Neural cell (in vitro differentiated cells): ENCODE measurements around the gene RET. TPM values are rescaled to one million over a fixed set of nuclear protein-coding genes. Genes with fewer than 3 reads are reported as not detected.

Source experiments
- H2AFZ ChIP-seq: fragments of 200-600, 300-800 bp; sonication (generic), shearing (Covaris generic); 2 replicates; pipeline ENCODE4 v1.6.0; 2014; ENCODE audit warnings: low read depth, mild to moderate bottlenecking, antibody characterized with exemption, low read length, moderate library complexity
- H3F3A ChIP-seq: fragments of 200-600 bp; shearing (Covaris generic); 2 replicates; pipeline ENCODE4 v1.6.1; 2016; ENCODE audit warnings: mild to moderate bottlenecking, moderate library complexity, mixed read lengths, antibody characterized with exemption, low read length; ENCODE audit not compliant: insufficient read depth, poor library complexity, severe bottlenecking
- H3K27ac ChIP-seq: fragments of 200-600, 300-800 bp; sonication (generic), shearing (Covaris generic); 2 replicates; pipeline ENCODE4 v1.5.1; 2014; ENCODE audit warnings: mild to moderate bottlenecking, low read length, moderate library complexity
- H3K27me3 ChIP-seq: fragments of 300-800, 200-600 bp; sonication (generic), shearing (Covaris generic); 2 replicates; pipeline ENCODE4 v1.6.0; 2014; ENCODE audit warnings: mild to moderate bottlenecking, low read depth, low read length, moderate library complexity; ENCODE audit not compliant: insufficient read depth
- H3K36me3 ChIP-seq: fragments of 300-800, 200-600 bp; sonication (generic), shearing (Covaris generic); 2 replicates; pipeline ENCODE4 v1.5.1; 2014; ENCODE audit warnings: mild to moderate bottlenecking, antibody characterized with exemption, low read length, moderate library complexity; ENCODE audit not compliant: insufficient read depth
- H3K4me2 ChIP-seq: fragments of 300-800, 200-600 bp; sonication (generic), shearing (Covaris generic); 2 replicates; pipeline ENCODE4 v1.6.0; 2014; ENCODE audit warnings: mild to moderate bottlenecking, low read length
- H3K4me3 ChIP-seq: fragments of 300-800, 200-600 bp; sonication (generic), shearing (Covaris generic); 2 replicates; pipeline ENCODE4 v1.5.1; 2014; ENCODE audit warnings: mild to moderate bottlenecking, low read length, moderate library complexity
- H3K79me2 ChIP-seq: fragments of 200-600 bp; shearing (Covaris generic); replicated peaks from 2 replicates; pipeline ENCODE4 v1.6.0; 2014; ENCODE audit warnings: mild to moderate bottlenecking, low read length, moderate library complexity; ENCODE audit not compliant: insufficient read depth
- H3K9ac ChIP-seq: fragments of 300-800, 200-600 bp; sonication (generic), shearing (Covaris generic); 2 replicates; pipeline ENCODE4 v1.6.1; 2016; ENCODE audit warnings: mild to moderate bottlenecking, low read length, mixed read lengths
- H3K9me2 ChIP-seq: fragments of 200-600 bp; shearing (Covaris generic); 2 replicates; pipeline ENCODE4 v1.6.1; 2016; ENCODE audit warnings: mild to moderate bottlenecking, low read length, mixed read lengths; ENCODE audit not compliant: insufficient read depth
- H3K9me3 ChIP-seq: fragments of 200-600, 300-800 bp; sonication (generic), shearing (Covaris generic); 2 replicates; pipeline ENCODE4 v1.6.1; 2016; ENCODE audit warnings: mild to moderate bottlenecking, mixed run types, low read length, moderate library complexity, mixed read lengths
- H4K20me1 ChIP-seq: fragments of 200-600 bp; shearing (Covaris generic); 2 replicates; pipeline ENCODE4 v1.6.1; 2016; ENCODE audit warnings: mild to moderate bottlenecking, mixed run types; ENCODE audit not compliant: insufficient read depth
- CTCF ChIP-seq: fragments of 450-650 bp; IDR thresholded peaks from 2 replicates; pipeline ENCODE4 v1.5.1; 2014; ENCODE audit warnings: antibody characterized with exemption, mild to moderate bottlenecking, moderate library complexity; ENCODE audit not compliant: poor library complexity, severe bottlenecking
- EP300 ChIP-seq: fragments of 450-650 bp; conservative IDR thresholded peaks from 2 replicates; pipeline ENCODE4 v1.6.1; 2014; ENCODE audit warnings: antibody characterized with exemption, mild to moderate bottlenecking, moderate library complexity; ENCODE audit not compliant: poor library complexity, severe bottlenecking
- EZH2 ChIP-seq: fragments of 200-600, 300-800 bp; shearing (Covaris generic), sonication (generic); IDR thresholded peaks from 2 replicates; pipeline ENCODE4 v1.6.1; 2014; ENCODE audit warnings: antibody characterized with exemption, low read length, borderline replicate concordance, mild to moderate bottlenecking; ENCODE audit not compliant: insufficient read depth, poor library complexity, severe bottlenecking
- MXI1 ChIP-seq: fragments of 450-650 bp; conservative IDR thresholded peaks from 2 replicates; pipeline ENCODE4 v1.6.1; 2014; ENCODE audit warnings: antibody characterized with exemption, mild to moderate bottlenecking; ENCODE audit not compliant: poor library complexity, severe bottlenecking
- POLR2AphosphoS5 ChIP-seq: IDR thresholded peaks from 2 replicates; pipeline ENCODE4 v1.6.1; 2012
- RAD21 ChIP-seq: fragments of 450-650 bp; conservative IDR thresholded peaks from 2 replicates; pipeline ENCODE4 v1.6.1; 2014; ENCODE audit warnings: antibody characterized with exemption, mild to moderate bottlenecking, moderate library complexity
- REST ChIP-seq: IDR thresholded peaks from 2 replicates; pipeline ENCODE4 v1.6.1; 2012; ENCODE audit warnings: borderline replicate concordance
- SMC3 ChIP-seq: fragments of 450-650 bp; conservative IDR thresholded peaks from 2 replicates; pipeline ENCODE4 v1.6.1; 2014; ENCODE audit warnings: antibody characterized with exemption, mild to moderate bottlenecking, moderate library complexity; ENCODE audit not compliant: poor library complexity
- TAF1 ChIP-seq: IDR thresholded peaks from 2 replicates; pipeline ENCODE4 v1.6.1; 2012; ENCODE audit warnings: low read depth
- polyA plus RNA-seq: library from polyadenylated mRNA; depleted of rRNA; stranded (reverse); fragments of >200 nt; gene quantifications from 2 replicates; pipeline ENCODE4 v1.2.3, GENCODE V29; 2014

RET gene
- polyA plus RNA-seq, 1 donor from 2014 or later, result 1.7 TPM

GRCh38 chr10:43084812-43085211, 7.9 kb downstream of the RET start:
- no peak overlapping the region for H3K9ac ChIP-seq
- H3K27me3 ChIP-seq, result no peaks in the 10 kb centered on the region
- no peaks in the 10 kb centered on the region for H4K20me1 ChIP-seq
- H3K79me2 ChIP-seq, result no peaks in the 10 kb centered on the region
- H3K4me3 ChIP-seq, result no peak overlapping the region
- TF ChIP-seq RAD21 (no peak), SMC3 (no peak), TAF1 (no peak), EP300 (no peak), CTCF (no peak), REST (no peak), EZH2 (no peak), MXI1 (no peak), POLR2AphosphoS5 (no peak)
- no peaks in the 10 kb centered on the region for H3K9me3 ChIP-seq
- no peaks in the 10 kb centered on the region for H3K9me2 ChIP-seq
- H3K4me2 ChIP-seq, result no peak overlapping the region
- no peak overlapping the region for H2AFZ ChIP-seq
- no peaks in the 10 kb centered on the region for H3F3A ChIP-seq
- H3K36me3 ChIP-seq, result no peaks in the 10 kb centered on the region
- no peak overlapping the region for H3K27ac ChIP-seq

- TF ChIP-seq REST (no peak), TAF1 (no peak), POLR2AphosphoS5 (no peak), EZH2 (no peak)
- no peaks in the 10 kb centered on the region for H3K9me2 ChIP-seq
- no peaks in the 10 kb centered on the region for H3K9me3 ChIP-seq
- no peaks in the 10 kb centered on the region for H3K79me2 ChIP-seq
- H3K27me3 ChIP-seq, result no peaks in the 10 kb centered on the region
- H4K20me1 ChIP-seq, result no peaks in the 10 kb centered on the region
- H3F3A ChIP-seq, result no peaks in the 10 kb centered on the region
- no peak overlapping the region for H3K4me3 ChIP-seq
- no peak overlapping the region for H3K9ac ChIP-seq
- H2AFZ ChIP-seq, result no peak overlapping the region
- H3K4me2 ChIP-seq, result no peak overlapping the region
- no peak overlapping the region for H3K27ac ChIP-seq
- no peaks in the 10 kb centered on the region for H3K36me3 ChIP-seq
These were observed 9.6 kb downstream of the RET start for GRCh38 chr10:43086321-43086942.
